Measurements from ENCODE around the gene HSF2BP.

DNA sequence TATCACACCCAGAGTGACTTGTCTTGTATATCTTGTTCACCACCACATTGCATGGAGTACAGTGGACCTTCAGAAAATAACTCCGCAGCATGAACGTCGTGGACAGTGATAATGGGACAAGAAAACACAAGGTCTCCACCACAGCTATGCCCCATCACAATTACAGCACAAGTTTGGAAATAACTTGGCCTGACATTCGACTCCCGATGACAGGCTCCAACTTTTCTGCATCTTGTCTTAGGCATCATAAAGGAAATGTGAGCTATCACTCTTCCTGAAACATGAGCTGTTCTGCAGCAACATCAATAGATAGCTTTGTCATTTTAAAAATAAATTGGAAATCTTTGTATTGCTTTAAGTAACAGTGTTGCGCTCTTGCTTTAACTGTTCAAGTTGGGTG, 3.0 kb upstream of the HSF2BP start:
- no peak for TF ChIP-seq EZH2 (IDR thresholded peaks at IDR 0.05; ENCODE audit: low read length)
- TF ChIP-seq, protein P1, sequence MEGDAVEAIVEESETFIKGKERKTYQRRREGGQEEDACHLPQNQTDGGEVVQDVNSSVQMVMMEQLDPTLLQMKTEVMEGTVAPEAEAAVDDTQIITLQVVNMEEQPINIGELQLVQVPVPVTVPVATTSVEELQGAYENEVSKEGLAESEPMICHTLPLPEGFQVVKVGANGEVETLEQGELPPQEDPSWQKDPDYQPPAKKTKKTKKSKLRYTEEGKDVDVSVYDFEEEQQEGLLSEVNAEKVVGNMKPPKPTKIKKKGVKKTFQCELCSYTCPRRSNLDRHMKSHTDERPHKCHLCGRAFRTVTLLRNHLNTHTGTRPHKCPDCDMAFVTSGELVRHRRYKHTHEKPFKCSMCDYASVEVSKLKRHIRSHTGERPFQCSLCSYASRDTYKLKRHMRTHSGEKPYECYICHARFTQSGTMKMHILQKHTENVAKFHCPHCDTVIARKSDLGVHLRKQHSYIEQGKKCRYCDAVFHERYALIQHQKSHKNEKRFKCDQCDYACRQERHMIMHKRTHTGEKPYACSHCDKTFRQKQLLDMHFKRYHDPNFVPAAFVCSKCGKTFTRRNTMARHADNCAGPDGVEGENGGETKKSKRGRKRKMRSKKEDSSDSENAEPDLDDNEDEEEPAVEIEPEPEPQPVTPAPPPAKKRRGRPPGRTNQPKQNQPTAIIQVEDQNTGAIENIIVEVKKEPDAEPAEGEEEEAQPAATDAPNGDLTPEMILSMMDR (optimal IDR thresholded peaks at IDR 0.05 in 1 of 3, IDR thresholded peaks at IDR 0.05 in 1 of 3, conservative IDR thresholded peaks at IDR 0.05 in 1 of 3; ENCODE audit: extremely low read depth in 1 of 3, insufficient read depth in 2 of 3, low read length in 3 of 3): no peak
